ENCODE measurements around the gene LAMB1. TPM values are rescaled to one million over a fixed set of nuclear protein-coding genes. Genes with fewer than 3 reads are reported as not detected.

The LAMB1 gene
- total RNA-seq, 1 donor = 410 TPM

GRCh38 chr7:107884066-107884818 lies 118.7 kb downstream of the LAMB1 start:
- no peak for TF ChIP-seq CTCF (IDR thresholded peaks at IDR 0.05; ENCODE audit: extremely low read depth, low read depth, low read length)
- Histone ChIP-seq H3K4me1 (ENCODE audit: insufficient read depth, low read length) (no peaks in the 10 kb centered on the region), H3K9me3 (ENCODE audit: low read depth, low read length) (no peaks in the 10 kb centered on the region), H4K20me1 (ENCODE audit: insufficient read depth, low read length) (no peaks in the 10 kb centered on the region), H3K27ac (ENCODE audit: low read depth, low read length) (no peak overlapping the region), H3K4me3 (ENCODE audit: insufficient read depth, low read length) (no peak overlapping the region), H3K27me3 (ENCODE audit: insufficient read depth, low read length) (peaks cover 27% of the 10 kb centered on the region), H3K79me2 (ENCODE audit: insufficient read depth, low read length) (no peaks in the 10 kb centered on the region), H2AFZ (ENCODE audit: low read length) (no peak overlapping the region), H3K36me3 (ENCODE audit: insufficient read depth, low read length) (no peaks in the 10 kb centered on the region), H3K4me2 (ENCODE audit: insufficient read depth, low read length) (no peak overlapping the region)
- DNase-seq (ENCODE audit: insufficient read length, low spot score, missing footprints) = no peak

GRCh38 chr7:107882766-107883165 lies 120.2 kb downstream of the LAMB1 start:
- H3K79me2 ChIP-seq (ENCODE audit: insufficient read depth, low read length) = no peaks in the 10 kb centered on the region
- H3K4me1 ChIP-seq (ENCODE audit: insufficient read depth, low read length) = no peaks in the 10 kb centered on the region
- DNase-seq (ENCODE audit: insufficient read length, low spot score, missing footprints) = no peak
- H4K20me1 ChIP-seq (ENCODE audit: insufficient read depth, low read length) = no peaks in the 10 kb centered on the region
- no peak overlapping the region for H3K4me3 ChIP-seq (ENCODE audit: insufficient read depth, low read length)
- TF ChIP-seq CTCF (IDR thresholded peaks at IDR 0.05; ENCODE audit: extremely low read depth, low read depth, low read length) = no peak
- no peak overlapping the region for H3K4me2 ChIP-seq (ENCODE audit: insufficient read depth, low read length)
- H3K9me3 ChIP-seq (ENCODE audit: low read depth, low read length) = no peaks in the 10 kb centered on the region
- H3K27ac ChIP-seq (ENCODE audit: low read depth, low read length) = no peak overlapping the region
- H3K27me3 ChIP-seq (ENCODE audit: insufficient read depth, low read length) = peaks cover 27% of the 10 kb centered on the region
- no peaks in the 10 kb centered on the region for H3K36me3 ChIP-seq (ENCODE audit: insufficient read depth, low read length)
- H2AFZ ChIP-seq (ENCODE audit: low read length) = no peak overlapping the region

- Histone ChIP-seq H3K4me1 (ENCODE audit: insufficient read depth, low read length) (no peaks in the 10 kb centered on the region), H3K4me2 (ENCODE audit: insufficient read depth, low read length) (peak overlapping the region; percentile 41), H3K27me3 (ENCODE audit: insufficient read depth, low read length) (peaks cover 19% of the 10 kb centered on the region), H3K36me3 (ENCODE audit: insufficient read depth, low read length) (no peaks in the 10 kb centered on the region), H3K9me3 (ENCODE audit: low read depth, low read length) (no peaks in the 10 kb centered on the region), H4K20me1 (ENCODE audit: insufficient read depth, low read length) (no peaks in the 10 kb centered on the region), H3K27ac (ENCODE audit: low read depth, low read length) (no peak overlapping the region), H2AFZ (ENCODE audit: low read length) (peak overlapping the region; percentile 20), H3K4me3 (ENCODE audit: insufficient read depth, low read length) (no peak overlapping the region), H3K79me2 (ENCODE audit: insufficient read depth, low read length) (no peaks in the 10 kb centered on the region)
- TF ChIP-seq CTCF (IDR thresholded peaks at IDR 0.05; ENCODE audit: extremely low read depth, low read depth, low read length) = peak; percentile 84
- DNase-seq (ENCODE audit: insufficient read length, low spot score, missing footprints) = peak; percentile 91
Measured at GRCh38 chr7:107879400-107880035, 123.4 kb downstream of the LAMB1 start.

- no peak overlapping the region for H3K4me2 ChIP-seq (ENCODE audit: insufficient read depth, low read length)
- no peaks in the 10 kb centered on the region for H3K79me2 ChIP-seq (ENCODE audit: insufficient read depth, low read length)
- no peaks in the 10 kb centered on the region for H3K36me3 ChIP-seq (ENCODE audit: insufficient read depth, low read length)
- no peak overlapping the region for H3K4me3 ChIP-seq (ENCODE audit: insufficient read depth, low read length)
- no peak for TF ChIP-seq CTCF (IDR thresholded peaks at IDR 0.05; ENCODE audit: extremely low read depth, low read depth, low read length)
- H3K27ac ChIP-seq (ENCODE audit: low read depth, low read length) = no peak overlapping the region
- H3K4me1 ChIP-seq (ENCODE audit: insufficient read depth, low read length) = no peaks in the 10 kb centered on the region
- H4K20me1 ChIP-seq (ENCODE audit: insufficient read depth, low read length) = no peaks in the 10 kb centered on the region
- H3K27me3 ChIP-seq (ENCODE audit: insufficient read depth, low read length) = peaks cover 19% of the 10 kb centered on the region
- DNase-seq (ENCODE audit: insufficient read length, low spot score, missing footprints) = no peak
- H2AFZ ChIP-seq (ENCODE audit: low read length) = no peak overlapping the region
- no peaks in the 10 kb centered on the region for H3K9me3 ChIP-seq (ENCODE audit: low read depth, low read length)
Measured at GRCh38 chr7:107878636-107879035, 124.3 kb downstream of the LAMB1 start.
